ENCODE results near the gene CRTAP.

CRTAP gene

GRCh38 chr3:33091746-33092145 lies 22.1 kb upstream of the CRTAP start:
- no peak overlapping the region for H3K4me3 ChIP-seq
- H3K27ac ChIP-seq: no peak overlapping the region
- no peak for DNase-seq (ENCODE audit: low spot score)
- no peak for TF ChIP-seq CTCF (IDR thresholded peaks at IDR 0.05)

GRCh38 chr3:33092496-33093254 lies 21.1 kb upstream of the CRTAP start:
- Histone ChIP-seq H3K4me3 (no peak overlapping the region), H3K27ac (no peak overlapping the region)
- no peak for TF ChIP-seq CTCF (IDR thresholded peaks at IDR 0.05)
- no peak for DNase-seq (ENCODE audit: low spot score)

- H3K27ac ChIP-seq: no peak overlapping the region
- no peak overlapping the region for H3K4me3 ChIP-seq
- no peak for DNase-seq (ENCODE audit: low spot score)
- no peak for TF ChIP-seq CTCF (IDR thresholded peaks at IDR 0.05)
Measured at GRCh38 chr3:33093847-33094246, 20.0 kb upstream of the CRTAP start.

- no peak for DNase-seq (ENCODE audit: low spot score)
- peak overlapping the region; percentile 89 to 90 for H3K27ac ChIP-seq
Measured at GRCh38 chr3:33095436-33095835, 18.4 kb upstream of the CRTAP start.

GRCh38 chr3:33096093-33096868 lies 17.5 kb upstream of the CRTAP start:
- TF ChIP-seq CTCF (IDR thresholded peaks at IDR 0.05): no peak
- DNase-seq (ENCODE audit: low spot score): peak; percentile 81
- Histone ChIP-seq H3K4me3 (peak overlapping the region; percentile 86), H3K27ac (peak overlapping the region; percentile 89 to 90)

More at GRCh38 chr3:33095436-33095835, 18.4 kb upstream of the CRTAP start:
- H3K4me3 ChIP-seq: peak overlapping the region; percentile 86
- no peak for TF ChIP-seq CTCF (IDR thresholded peaks at IDR 0.05)

- no peak overlapping the region for H3K4me3 ChIP-seq
- DNase-seq (ENCODE audit: low spot score): no peak
- no peak for TF ChIP-seq CTCF (IDR thresholded peaks at IDR 0.05)
- H3K27ac ChIP-seq: no peak overlapping the region
Measured at GRCh38 chr3:33099109-33099645, 14.6 kb upstream of the CRTAP start.

Measured in coronary artery (tissue), 2 donors.